ENCODE data around the gene ARSJ.
A peak's percentile ranks its signal among the peaks of the same experiment; 100 is the strongest.
"Not testable (repeated sequence)": the region's sequence is repeated elsewhere in the genome, so short reads cannot be mapped to it uniquely, and the experiment has no call there.

ARSJ gene

DNA sequence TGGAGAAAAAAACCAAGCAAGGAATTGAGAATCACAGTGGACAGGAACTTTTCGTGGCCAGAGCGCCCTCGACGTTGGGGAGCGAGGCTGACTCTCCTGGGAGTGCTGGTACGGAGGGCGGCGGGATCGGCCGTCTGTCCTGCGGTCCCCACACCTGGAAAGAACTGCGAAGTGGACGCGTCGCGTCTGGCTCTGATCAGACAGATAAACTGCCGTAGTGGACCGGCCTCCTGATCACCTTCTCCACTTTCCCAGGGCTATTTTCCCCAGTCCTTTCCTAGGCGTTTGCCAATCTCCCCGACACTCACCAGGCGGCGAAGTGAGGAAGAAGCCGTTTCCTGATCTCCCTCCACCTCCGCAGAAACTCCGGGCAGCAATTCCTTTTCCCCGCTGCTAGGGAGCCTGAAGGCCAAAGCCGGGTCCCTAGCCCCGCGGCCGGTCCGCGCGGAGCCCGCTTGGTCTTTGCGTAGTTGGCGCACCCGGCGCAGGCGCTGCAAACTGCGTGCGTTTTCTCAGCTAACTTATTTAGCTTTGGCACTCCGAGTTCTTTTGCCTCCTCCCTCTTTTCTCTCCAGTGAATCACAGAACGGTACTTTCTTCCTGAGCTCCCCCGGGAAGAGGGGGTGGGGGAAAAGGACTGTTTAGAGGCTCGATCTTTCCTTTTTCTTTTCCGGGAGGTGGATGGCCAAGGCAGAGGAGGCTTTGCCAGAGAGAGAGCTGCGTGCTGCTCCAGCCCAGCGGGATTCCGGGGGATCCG, at the start of gene ARSJ:
Gene ARSJ, minus strand, starts transcription at position 500 of the 757 bp plus-strand sequence. CDS start 813 bp downstream, outside the sequence.
- DNase-seq (ENCODE audit: low read depth, low spot score): peak; percentile 74

DNA sequence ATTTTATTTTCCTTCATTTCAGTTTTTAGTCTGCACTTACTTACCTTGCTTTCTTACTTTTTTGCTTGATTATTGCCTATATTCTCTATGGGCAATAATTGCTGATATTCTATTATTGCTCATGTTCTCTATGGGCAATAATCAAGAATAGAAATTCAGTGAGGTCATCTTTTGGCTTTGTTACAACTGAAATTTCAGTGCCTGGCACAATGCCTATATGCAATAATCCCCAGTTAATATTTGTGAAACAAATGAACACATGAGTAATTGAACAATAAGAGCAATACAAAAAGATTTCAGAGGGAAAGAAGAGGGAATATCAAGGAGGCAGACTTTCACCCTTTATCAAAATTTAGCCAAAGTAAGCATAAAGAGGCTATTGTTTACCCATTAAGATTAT, 48.6 kb upstream of the ARSJ start:
- DNase-seq (ENCODE audit: low read depth, low spot score): no peak

DNA sequence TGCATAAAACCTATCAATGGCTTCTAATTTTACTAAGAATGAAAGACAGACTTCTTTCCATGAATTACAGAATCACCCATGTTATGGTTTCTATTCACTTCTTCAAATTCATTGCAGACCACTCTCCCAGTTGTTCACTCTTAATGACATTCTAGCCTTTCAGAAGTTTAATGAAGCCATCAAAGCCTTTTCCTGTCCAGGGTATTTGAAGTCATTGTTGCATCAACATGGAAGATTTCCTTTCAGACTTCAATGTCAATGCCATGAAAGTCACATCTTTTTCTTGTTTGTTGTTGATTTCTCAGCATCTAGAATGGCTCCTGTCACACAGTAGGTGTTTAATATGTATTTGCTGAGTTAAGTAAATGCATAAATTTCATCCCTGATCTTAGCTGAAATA, 48.1 kb upstream of the ARSJ start:
- no peak for DNase-seq (ENCODE audit: low read depth, low spot score)

DNA sequence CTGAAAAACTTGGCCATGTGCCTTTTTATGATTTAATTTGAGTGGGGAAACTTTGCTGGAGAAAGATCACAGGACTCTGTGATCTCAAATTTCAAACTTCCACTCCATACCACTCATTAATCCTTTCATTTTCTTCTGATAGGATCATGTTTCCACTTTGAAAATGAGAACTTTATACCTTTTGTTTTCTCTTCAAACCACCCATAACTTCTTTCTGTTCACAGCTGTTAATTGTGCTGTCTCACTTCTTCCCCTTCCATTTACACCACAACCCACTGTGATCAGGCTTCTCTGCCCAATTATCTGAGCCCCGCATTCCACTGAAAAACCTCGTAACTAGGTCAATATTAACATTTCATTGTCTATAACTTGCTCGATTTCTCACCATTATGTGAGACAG, 47.0 kb upstream of the ARSJ start:
- DNase-seq (ENCODE audit: low read depth, low spot score): no peak

DNA sequence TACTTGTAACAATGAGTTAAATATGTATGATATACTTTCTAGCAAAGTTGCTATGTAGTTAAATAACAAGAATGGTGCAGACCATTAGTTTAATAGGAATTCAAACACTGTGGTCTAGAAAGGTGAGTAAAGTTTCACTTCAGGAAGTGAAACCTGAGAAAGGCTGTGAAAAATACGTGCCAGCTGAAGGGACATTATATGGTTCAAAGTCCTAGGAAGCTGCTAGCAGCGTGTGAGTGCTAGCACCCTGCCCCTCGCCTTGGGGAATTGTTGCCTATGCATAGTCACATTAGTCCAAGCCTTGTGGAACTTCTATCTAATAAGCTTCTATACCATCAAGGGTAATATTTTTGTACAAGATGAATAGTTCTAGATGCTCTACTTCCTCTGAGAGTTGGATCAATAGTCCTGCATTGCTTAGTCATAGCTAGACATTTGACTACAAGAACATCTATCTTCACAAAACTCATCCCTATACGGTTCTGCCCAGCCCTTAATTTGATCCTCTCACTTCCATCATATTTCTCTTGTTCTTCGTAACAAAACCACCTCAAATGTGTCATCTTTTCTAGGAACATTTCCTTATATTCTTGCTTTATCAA, 45.8 kb upstream of the ARSJ start:
- DNase-seq (ENCODE audit: low read depth, low spot score): no peak

DNA sequence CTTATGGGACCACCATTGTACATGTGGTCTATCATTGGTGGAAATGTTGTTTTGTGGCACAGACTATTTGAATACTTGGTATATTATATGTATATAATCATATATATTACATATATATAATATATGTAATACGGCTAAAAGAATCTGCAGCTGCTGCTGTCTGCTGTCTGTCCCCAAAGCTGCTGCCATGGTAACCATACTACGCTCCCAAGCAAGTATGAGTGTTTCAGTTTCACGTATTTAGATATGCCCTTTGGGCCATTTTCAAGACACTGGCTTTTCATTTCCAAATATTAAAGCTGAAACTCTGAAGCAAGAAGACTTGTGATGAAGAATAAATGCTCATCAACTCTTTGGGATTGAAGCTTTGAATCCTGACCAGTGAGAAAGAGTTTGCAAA, 42.0 kb upstream of the ARSJ start:
- DNase-seq (ENCODE audit: low read depth, low spot score): no peak

DNA sequence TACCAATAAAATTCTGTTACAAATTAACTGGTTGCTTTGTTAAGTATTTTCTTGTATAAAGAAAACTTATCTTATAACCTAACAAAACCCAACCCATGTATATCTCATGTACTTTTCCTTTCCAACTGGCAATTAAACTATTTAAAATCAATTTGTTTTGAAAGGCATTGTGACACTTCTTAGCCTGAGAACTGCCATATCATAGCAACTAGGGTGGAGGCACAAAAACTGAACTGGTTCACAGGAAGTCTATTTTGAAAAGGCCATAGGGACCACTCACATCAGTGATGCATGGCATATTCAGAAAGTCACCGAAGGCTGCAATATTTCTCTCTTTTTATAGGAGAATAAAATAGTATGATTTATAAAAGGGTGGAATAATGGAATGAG, 40.5 kb upstream of the ARSJ start:
- DNase-seq (ENCODE audit: low read depth, low spot score): no peak

DNA sequence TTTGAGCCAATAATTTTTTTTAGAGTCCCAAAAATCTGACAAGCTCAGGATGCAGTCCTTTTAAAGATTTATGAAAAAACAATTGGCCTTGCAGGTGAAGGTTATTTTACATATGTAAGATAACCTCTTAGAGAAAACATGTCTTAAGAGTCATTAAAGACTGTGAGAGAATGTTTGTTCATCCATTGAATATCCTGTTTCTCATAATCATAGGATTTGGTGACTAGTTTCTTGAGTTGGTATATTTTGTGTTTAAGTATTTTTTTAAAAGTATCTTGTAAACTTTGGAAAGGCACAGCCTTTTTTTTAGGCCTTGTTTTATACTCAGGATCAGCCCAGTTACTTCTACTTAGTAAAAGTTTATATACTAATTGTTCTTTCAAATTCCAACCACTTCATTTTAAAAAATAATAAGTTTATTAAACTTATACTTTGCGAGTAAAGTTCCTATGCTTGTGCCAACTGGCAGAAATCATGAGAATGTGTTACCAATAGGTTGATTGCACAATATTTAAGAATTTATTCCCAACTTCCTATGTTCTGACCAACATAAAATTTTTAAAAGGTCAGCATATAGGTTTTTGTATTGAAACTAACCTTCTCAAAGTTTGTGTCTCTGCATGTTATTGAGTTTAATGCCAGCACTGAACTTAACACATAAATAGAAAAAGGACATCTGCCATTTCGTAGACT, 40.0 kb upstream of the ARSJ start:
- DNase-seq (ENCODE audit: low read depth, low spot score): no peak

DNA sequence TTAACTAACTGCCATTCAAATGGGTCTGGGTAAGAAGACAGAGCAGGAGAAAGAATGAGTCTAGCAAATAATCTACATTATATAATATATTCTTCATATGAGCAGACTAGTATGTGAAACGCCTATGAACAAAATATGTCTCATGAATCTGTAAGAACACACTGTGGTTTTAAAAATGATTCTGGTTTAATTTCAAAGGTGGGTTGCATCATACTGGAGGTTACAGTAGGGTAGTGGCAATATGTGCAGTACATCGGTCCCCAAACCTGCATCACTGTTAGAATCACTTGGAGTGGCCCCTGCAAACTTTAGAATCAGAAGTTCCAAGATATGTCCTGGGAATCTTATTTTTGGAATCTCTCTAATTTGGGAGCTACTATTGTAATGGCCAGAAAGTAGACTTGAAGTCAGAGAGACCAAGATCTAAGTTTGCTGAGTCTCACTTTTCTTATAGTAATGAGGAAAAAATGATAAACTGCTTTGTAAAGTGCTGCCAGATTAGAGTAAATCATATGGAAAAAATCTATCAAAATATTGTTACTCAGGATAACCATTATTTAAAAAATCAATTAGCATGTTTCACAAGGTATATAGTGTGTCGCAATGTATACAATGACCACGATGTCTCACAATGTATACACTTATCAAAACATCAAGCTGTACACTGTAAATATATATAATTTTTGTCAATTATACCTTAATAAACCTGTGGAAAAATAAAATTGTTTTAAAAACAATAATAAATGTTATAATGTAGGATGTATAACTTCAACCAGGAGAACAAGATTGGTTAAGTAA, 37.9 kb upstream of the ARSJ start:
- no peak for DNase-seq (ENCODE audit: low read depth, low spot score)

DNA sequence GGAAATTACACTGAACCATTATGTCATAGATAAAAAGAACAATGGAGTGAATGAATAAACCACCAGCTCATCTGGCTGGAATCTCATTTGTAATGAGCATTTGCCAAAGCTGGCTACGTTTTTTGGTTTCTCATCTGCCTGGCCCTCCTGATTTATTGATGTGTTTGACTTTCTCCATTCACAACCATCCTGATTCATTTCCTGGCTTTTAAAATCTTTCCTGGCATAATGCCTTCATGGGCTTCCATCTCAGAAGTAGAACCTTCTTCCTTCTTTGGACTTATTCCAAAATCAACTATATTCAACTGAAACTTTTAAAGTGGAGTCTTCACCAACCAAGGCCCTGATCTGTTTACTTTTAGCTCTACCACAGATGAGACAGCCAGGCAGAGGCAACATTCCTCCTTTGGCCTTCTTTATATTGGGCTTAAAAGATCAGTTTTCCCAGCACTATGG, 36.0 kb upstream of the ARSJ start:
- no peak for DNase-seq (ENCODE audit: low read depth, low spot score)

DNA sequence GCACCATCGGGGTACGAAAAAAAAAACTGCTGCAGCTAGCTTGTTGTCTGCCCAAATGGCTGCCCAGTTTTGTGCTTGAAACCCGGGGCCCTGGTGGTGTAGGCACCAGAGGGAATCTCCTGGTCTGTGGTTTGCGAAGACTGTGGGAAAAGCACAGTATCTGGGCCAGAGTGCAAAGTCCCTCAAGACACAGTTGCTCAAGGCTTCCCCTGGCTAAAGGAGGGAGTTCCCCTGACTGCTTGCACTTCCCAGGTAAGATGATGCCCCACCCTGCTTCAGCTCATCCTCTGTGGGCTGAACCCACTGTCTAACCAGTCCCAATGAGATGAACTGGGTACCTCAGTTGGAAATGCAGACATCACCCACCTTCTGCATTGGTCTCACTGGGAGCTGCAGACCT, 33.8 kb upstream of the ARSJ start:
- DNase-seq (ENCODE audit: low read depth, low spot score): not testable (repeated sequence)

DNA sequence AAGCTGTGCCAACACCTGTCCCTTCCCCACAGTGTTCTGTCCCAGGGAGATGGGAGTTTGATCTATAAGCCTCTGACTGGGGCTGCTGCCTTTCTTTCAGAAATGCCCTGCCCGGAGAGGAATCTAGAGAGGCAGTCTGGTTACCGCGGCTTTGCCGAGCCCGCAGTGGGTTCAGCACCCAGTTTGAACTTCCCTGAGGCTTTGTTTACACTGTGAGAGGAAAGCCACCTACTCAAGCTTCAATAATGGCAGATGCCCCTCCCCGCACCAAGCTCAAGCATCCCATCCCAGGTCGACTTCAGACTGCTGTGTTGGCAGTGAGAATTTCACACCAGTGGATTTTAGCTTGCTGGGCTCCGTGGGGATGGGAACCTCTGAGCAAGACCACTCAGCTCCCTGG, 33.3 kb upstream of the ARSJ start:
- DNase-seq (ENCODE audit: low read depth, low spot score): peak; percentile 41

DNA sequence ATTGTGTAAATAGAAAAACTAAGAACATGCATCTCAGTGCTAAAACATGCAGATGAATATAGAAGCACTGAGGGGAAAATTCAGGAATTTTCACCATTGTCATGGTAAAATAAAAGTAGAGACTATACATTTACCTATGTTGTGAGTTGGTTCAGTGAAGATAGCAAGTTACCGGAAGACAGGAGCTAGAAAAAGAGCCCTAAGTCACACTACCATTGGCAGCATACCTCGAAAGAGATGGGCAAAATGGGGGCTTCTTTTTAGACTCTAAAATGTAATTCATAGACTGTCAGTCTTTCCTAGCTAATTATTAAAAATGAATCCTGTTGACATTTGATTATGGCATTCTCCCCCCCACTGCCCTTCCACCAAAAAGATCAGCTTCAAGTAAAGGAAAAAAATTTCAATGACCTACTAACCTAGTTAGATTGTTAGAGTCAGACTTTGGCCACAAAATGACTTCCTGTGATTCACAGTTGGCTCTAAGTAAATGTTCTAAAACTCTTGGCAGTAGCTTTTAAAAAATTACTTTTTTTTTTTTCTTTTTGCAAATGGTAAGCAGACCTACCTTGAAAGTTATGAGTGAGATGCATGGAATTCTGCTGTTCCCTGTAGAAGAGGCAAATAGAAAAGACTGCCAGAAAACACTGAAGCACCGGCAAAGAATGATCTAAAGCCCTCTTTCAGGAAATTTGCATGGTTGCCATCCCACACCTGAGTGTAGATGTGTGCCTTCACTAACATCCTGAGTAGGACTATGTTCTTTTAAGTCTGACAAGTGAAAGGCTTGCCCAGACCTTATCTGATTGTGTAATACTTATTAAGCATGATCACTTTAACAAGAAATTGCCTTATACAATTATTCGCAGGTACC, 26.4 kb upstream of the ARSJ start:
- no peak for DNase-seq (ENCODE audit: low read depth, low spot score)

DNA sequence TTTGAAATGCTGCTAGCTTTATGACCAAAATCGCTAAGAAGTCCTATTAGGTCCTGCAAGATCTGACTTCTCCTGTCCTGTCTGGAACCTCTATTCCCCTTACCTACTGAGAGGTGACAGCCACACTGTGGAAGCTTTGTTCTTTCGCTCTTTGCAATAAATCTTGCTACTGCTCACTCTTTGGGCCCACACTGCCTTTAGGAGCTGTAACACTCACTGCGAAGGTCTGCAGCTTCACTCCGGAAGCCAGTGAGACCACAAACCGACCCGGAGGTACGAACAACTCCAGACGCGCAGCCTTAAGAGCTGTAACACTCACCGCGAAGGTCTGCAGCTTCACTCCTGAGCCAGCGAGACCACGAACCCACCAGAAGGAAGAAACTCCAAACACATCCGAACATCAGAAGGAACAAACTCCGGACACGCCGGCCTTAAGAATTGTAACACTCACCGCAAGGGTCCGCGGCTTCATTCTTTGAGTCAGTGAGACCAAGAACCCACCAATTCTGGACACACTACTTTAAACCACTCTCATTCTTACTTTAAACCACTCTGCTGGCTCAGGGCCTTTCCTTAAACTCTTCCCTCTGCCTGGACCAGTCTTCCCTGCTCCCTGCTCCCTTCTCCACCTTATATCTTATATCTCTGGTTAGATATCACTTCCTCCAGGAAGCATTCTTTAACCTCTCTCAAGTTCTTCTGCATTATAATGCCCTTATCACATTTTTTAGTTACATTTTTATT, 25.2 kb upstream of the ARSJ start:
- DNase-seq (ENCODE audit: low read depth, low spot score): not testable (repeated sequence)

DNA sequence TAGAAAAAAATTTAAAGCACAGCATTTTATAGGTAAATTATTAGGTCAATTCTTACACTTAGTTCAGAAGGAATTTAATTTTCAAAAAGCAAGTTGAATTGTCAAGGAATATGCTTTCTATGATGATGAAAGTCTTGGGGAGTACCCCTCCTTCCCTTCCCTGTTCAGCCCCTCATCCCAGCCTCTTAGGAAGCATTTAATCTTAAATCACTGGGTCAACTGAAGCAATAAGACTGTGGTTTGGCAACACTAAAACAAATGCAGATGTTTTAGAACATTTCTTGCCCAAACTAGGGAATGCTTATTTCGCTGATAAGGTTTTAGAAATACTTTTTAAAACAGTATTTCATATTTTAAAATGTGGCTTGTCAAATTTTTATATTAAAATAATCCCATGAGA, 19.1 kb upstream of the ARSJ start:
- no peak for DNase-seq (ENCODE audit: low read depth, low spot score)

DNA sequence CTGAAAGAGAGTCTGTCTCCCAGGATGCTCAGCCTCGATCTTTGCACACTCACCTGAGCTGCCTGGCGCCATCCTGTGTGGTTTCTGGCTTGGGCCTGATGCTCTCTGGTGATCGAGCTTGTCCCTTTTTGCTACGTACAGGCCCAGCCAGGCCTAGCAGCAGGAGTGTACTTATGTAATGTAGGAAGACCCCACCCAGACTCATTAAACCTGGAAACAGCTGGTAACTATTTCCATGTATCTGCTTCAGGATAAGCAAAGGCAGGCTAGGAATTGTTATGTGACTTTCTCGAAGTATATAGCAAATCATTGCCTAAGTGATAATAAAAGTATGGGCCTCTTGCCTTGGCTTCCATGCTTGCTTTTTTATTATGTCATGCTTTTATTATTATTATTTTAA, 18.6 kb upstream of the ARSJ start:
- DNase-seq (ENCODE audit: low read depth, low spot score): no peak

DNA sequence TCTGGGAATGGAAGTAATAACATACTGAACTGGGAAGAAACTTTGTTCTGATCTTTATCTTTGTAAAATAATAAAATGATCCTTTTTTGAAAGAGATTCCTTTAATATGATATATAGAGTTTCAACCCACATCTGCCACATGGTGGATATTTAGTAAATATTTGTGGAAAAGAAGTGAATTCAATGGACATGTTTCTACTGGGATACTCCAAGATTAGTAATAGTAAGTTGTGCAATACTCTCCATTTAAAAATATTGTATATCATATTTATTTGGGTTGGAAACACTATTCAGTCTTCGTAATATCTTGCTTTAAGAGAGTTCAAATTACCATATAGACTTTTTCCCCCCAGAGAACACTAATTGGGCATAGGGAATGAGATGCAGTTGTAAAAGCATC, 17.8 kb upstream of the ARSJ start:
- no peak for DNase-seq (ENCODE audit: low read depth, low spot score)

DNA sequence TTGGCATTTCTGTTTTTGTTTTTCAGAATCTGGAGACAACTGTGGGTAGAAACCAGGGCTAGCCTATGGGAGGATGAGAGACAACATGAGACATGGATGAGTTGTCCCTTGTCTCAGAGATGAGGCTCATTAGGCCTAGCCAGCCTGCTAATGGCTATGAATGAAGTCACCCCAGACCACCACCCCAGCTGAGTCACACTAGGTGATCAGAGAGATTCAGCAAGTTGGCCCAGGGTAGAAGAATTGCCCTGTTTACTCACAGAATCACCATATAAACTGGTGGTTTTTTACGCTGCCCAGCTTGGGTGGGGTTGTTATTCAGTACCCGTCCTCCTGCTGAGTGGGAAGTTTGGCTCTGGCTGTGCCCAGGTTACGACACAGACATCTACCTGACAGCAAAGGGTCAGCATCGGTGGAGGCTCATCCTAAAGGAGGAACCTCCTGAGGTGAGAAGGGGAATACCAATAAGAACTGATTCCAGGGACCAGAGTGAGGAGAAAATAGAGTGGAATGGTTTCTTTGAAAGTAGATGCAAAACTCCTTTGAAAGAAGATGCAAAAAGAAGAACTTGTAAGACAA, 17.2 kb upstream of the ARSJ start:
- DNase-seq (ENCODE audit: low read depth, low spot score): no peak

DNA sequence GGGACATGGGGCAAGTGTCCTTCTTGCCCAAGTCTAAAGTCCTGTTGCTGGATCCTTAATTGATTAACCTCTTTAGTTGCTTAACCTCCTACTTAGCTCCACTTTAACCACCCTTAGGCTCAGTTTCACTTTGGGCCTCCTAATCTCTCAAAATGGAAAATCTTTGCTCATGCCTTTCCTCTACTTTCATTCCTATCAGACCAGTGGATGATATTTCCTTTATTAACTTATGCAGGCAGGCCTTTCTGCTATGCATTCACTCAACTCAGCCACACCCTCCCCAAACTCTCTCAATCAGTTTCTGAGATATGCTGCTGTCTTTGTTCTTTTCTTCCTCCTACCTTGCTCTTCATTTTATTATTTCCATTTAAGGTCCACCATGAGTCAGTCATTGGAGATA, 14.4 kb upstream of the ARSJ start:
- no peak for DNase-seq (ENCODE audit: low read depth, low spot score)

DNA sequence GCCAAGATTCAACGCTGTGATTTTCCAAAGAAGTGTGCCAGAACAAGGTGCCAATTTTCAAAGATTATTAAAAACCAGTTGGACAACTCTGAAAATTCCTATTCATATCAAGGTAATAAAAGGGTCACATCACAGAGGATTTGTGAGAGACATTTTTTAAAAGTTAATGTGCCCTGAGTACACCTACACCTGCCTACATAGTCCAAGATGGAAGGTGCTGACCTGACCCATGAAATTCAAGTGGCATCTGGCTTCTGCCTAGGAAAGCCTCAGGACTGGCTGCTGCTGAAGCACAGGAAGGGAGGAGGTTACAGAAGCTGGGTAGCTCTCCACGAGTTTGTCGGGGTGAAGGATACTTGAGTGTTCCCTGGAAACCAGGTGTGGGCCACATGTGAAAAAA, 11.4 kb upstream of the ARSJ start:
- no peak for DNase-seq (ENCODE audit: low read depth, low spot score)
